Placental epithelial cell (primary cell): Measurements from ENCODE around the gene LGALS1. TPM values are rescaled to one million over a fixed set of nuclear protein-coding genes. Genes with fewer than 3 reads are reported as not detected.

ENCODE experiments used
- small RNA-seq: library from RNA; depleted of rRNA; stranded (forward); fragments of <200 nt; gene quantifications from one replicate; pipeline ENCODE3, GENCODE V24; 2012
- total RNA-seq: library from RNA; depleted of rRNA; stranded (reverse); fragments of >200 nt; gene quantifications from 2 replicates; pipeline ENCODE4 v1.2.3, GENCODE V29; 2012

LGALS1 gene
- 646 and 1,209 TPM in 2 replicates for total RNA-seq

DNA sequence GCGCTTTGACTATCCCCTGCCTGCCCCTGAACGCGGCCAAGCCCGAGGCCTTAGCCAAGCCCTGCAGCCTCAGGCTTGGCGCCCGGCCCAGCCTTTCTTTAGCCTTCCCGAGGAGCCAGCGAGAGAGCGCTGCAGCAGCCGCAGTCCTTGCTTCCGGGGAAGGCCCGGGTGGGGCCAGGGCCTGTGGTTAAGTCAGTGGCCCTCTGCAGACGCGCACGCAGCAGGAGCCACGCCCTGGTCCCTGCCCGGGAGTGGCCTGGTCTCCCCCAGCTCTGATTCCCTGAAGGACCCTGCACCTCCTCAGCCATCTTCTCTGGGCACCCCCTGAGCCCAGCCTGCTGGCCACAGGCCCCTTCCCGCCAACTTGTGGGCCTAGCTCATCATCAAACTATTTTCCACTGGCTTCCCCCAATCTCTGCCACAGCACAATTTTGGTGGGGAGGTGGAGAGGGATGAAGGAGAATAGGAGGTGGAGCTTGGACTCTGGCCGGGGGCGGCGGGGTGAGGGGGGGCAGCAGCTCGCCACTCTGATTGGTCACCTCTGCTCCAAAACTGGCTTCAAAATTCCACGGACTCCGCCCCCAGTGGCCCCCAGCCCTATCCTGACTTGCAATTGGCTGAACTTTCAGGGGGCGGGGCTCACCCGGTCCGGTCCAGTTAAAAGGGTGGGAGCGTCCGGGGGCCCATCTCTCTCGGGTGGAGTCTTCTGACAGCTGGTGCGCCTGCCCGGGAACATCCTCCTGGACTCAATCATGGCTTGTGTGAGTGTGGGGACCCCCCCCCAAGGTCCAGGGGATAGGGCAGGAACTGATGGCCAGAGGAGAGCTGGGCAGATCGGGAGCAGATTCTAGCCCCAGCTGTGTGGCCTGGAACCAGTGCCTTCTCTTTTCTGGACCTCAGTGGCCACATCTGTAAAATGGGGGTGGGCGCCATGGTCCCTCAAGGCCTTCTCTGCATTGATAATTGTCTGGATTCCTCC, at the start of gene LGALS1:
TSS of gene LGALS1 (plus strand) at position 686 of the 979 bp plus-strand sequence. CDS start at position 753, 67 bp downstream.

GRCh38 chr22:37639070-37639760, 36.2 kb upstream of the LGALS1 start, which contains the start of gene SH3BP1:
SH3BP1 (plus strand) TSS chr22:37639669; CDS start chr22:37639788, 119 bp downstream.

GRCh38 chr22:37658133-37659065, 17.0 kb upstream of the LGALS1 start, which contains the start of gene PDXP:
PDXP (plus strand) TSS chr22:37658723; CDS start chr22:37658783, 60 bp downstream.

GRCh38 chr22:37686002-37686982, 10.9 kb downstream of the LGALS1 start, which contains the start of gene NOL12:
NOL12 (plus strand) TSS chr22:37686343; CDS start chr22:37686393, 50 bp downstream.

GRCh38 chr22:37696657-37697537, 21.5 kb downstream of the LGALS1 start, which contains the start of gene TRIOBP:
TRIOBP (plus strand) TSS chr22:37697048; CDS start chr22:37701366, 4,318 bp downstream.

Small RNA genes lying within 50 kb of the gene (small RNA-seq; reads per million reads assigned to genes)
- gene RN7SL385P, result not detected

Other genes with a start within 250 kb of the LGALS1 start
- gene ELFN2, start 248.2 kb upstream of the LGALS1 start, total RNA-seq, result not detected in 2 replicates
- gene MFNG, start 189.3 kb upstream of the LGALS1 start, total RNA-seq, result not detected in 2 replicates
- 16.5 TPM in 2 replicates for gene CARD10, start 156.2 kb upstream of the LGALS1 start, total RNA-seq
- gene CDC42EP1, start 115.2 kb upstream of the LGALS1 start, total RNA-seq, result 14.9 and 15.7 TPM in 2 replicates
- gene LGALS2, start 95.5 kb upstream of the LGALS1 start, total RNA-seq, result not detected in 2 replicates
- 42.7 and 45.5 TPM in 2 replicates for gene GGA1, start 66.8 kb upstream of the LGALS1 start, total RNA-seq
- 14.6 and 17.7 TPM in 2 replicates for gene SH3BP1, start 36.0 kb upstream of the LGALS1 start, total RNA-seq
- 2.0 and 4.0 TPM in 2 replicates for gene PDXP, start 16.9 kb upstream of the LGALS1 start, total RNA-seq
- 10.6 and 20.2 TPM in 2 replicates for gene NOL12, start 10.7 kb downstream of the LGALS1 start, total RNA-seq
- gene TRIOBP, start 21.4 kb downstream of the LGALS1 start, total RNA-seq, result 104 and 127 TPM in 2 replicates
- gene GCAT, start 132.3 kb downstream of the LGALS1 start, total RNA-seq, result 11.4 and 29.3 TPM in 2 replicates
- not detected in 2 replicates for gene GALR3, start 147.7 kb downstream of the LGALS1 start, total RNA-seq
- 23.9 and 35.5 TPM in 2 replicates for gene ANKRD54, start 168.7 kb downstream of the LGALS1 start, total RNA-seq
- 327 and 350 TPM in 2 replicates for gene EIF3L, start 173.8 kb downstream of the LGALS1 start, total RNA-seq
- gene MICALL1, start 230.7 kb downstream of the LGALS1 start, total RNA-seq, result 106 and 183 TPM in 2 replicates